Activated T-helper 2 cell treated with anti-CD3 and anti-CD28 coated beads, Interferon-gamma antibody, Interleukin-2, Interleukin-4, amounts not matched to agents 10 μg/mL and 5 μg/mL and 100 μg/mL, durations not matched to agents 14 hours and 24 hours and 36 hours (primary cell): ENCODE data around the gene NXNL1. TPM values are rescaled to one million over a fixed set of nuclear protein-coding genes. Genes with fewer than 3 reads are reported as not detected.

Experiments used
- DNase-seq: peaks from one replicate; pipeline ENCODE4 v3.0.0; 2021; ENCODE audit warnings: low spot score
- H3K27ac Mint-ChIP-seq: one replicate; pipeline ENCODE4 v1.8.0; 2021; ENCODE audit warnings: mixed read lengths
- H3K27me3 Mint-ChIP-seq: one replicate; pipeline ENCODE4 v1.8.0; 2021; ENCODE audit warnings: low read depth, mixed read lengths
- H3K36me3 Mint-ChIP-seq: one replicate; pipeline ENCODE4 v1.8.0; 2021; ENCODE audit warnings: low read depth, mixed read lengths
- H3K4me1 Mint-ChIP-seq: one replicate; pipeline ENCODE4 v1.8.0; 2021; ENCODE audit warnings: low read depth, mixed read lengths
- H3K4me3 Mint-ChIP-seq: one replicate; pipeline ENCODE4 v1.8.0; 2021; ENCODE audit warnings: low read depth, mild to moderate bottlenecking, moderate library complexity, mixed read lengths
- H3K9me3 Mint-ChIP-seq: one replicate; pipeline ENCODE4 v1.8.0; 2021; ENCODE audit warnings: mixed read lengths
- intact Hi-C: fragments of 100-400 bp; cut with micrococcal nuclease; formaldehyde crosslinking; loops from one replicate; pipeline ENCODE4 v1.15.1; 2023
- total RNA-seq: library from RNA; stranded (reverse); gene quantifications from 2 replicates; pipeline ENCODE4 v1.2.3, GENCODE V29; 2022

Gene NXNL1
- total RNA-seq, 1 donor from 2014 or later, result not detected

DNA sequence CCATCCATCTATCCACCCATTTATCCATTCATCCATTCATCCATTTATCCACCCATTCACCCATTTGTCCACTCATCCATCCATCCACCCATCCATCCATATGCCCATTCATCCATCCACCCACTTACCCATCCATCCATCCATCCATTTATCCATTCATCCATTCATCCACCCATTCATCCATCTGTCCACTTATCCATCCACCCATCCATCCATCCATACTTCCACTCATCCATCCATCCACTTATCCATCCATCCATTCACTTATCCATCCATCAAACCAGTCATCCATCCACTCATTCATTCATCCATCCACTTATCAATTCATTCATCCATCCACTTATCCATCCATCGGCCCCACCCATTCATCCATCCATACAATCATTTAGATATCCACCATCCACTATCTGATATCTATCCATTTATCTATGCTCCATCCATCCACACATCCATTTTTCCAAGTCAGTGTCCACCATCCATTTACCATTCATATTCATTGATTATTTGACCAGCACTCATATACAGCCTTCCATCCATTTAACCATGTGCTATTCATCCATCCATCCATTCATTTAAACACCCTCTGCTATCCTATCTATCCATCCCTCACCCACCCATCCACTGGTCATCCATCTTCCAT lies 15.1 kb downstream of the NXNL1 start:
- Mint-ChIP-seq H3K4me1 (peaks cover 9% of the 10 kb centered on the region), H3K36me3 (no peaks in the 10 kb centered on the region), H3K9me3 (peaks cover 4% of the 10 kb centered on the region), H3K27me3 (peaks cover 14% of the 10 kb centered on the region), H3K27ac (no peak overlapping the region), H3K4me3 (no peak overlapping the region)
- intact Hi-C loops, result no loop called here
- no peak for DNase-seq

DNA sequence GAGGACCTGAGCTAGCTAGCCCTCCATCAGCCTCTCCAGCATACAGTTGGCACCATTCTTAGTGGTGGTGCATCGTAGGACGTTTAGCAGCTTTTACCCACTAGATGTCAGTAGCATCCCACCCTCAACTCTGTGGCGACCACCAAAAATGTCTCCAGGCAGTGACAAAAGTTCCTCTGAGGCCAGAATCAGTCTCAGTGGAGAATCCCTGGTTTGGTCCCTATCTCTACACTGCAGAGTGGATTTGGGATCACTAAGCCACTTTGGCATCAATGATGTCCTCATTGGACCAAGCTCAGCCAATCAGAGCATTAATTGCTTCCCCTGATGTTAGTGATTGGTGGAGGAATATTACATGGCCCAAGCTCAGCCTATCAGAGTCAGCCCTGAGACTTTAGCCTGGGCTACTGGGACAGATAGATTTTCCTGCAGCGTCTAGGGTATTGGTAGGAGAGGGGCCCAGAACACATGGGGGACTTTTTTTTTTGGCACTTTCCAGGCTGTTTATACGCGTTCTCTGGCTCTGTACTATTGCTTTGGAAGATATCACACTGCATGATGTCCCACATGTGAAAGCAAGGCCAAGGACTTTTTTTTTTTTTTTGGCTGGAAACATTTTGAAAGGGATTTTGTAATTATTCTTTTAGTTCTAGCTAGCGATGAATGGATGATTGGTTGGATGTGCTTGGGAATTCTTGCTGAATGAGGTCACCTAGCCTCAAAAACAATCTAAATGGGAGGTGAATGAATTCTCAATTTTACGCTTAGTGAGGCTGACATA lies 19.3 kb downstream of the NXNL1 start:
- Mint-ChIP-seq H3K27me3 (no peaks in the 10 kb centered on the region), H3K36me3 (no peaks in the 10 kb centered on the region), H3K4me1 (no peaks in the 10 kb centered on the region), H3K4me3 (no peak overlapping the region), H3K27ac (no peak overlapping the region), H3K9me3 (no peaks in the 10 kb centered on the region)
- no peak for DNase-seq
- intact Hi-C loops, result no loop called here

DNA sequence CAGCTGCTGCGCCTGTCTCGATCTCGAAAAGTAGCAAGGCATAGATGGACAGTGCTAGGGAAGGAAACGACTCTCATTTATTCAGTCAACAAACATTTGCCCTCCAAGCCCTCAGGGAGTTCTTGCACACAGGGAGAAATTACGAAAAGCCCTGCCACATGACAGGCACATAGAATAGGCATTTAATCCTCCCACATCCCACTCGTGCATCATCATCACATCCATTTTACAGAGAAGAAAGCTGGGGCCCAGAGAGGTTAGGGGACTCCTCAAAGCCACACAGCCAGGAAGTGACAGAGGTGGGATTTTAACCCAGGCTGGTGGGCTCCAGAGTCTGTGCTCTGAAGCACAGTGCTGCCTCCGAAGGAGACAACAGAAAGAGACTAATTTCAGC lies 23.9 kb downstream of the NXNL1 start:
- H3K4me3 Mint-ChIP-seq, result no peak overlapping the region
- no peaks in the 10 kb centered on the region for H3K4me1 Mint-ChIP-seq
- H3K27ac Mint-ChIP-seq, result no peak overlapping the region
- intact Hi-C loops, result no loop called here
- H3K27me3 Mint-ChIP-seq, result no peaks in the 10 kb centered on the region
- H3K9me3 Mint-ChIP-seq, result no peaks in the 10 kb centered on the region
- H3K36me3 Mint-ChIP-seq, result no peaks in the 10 kb centered on the region
- no peak for DNase-seq

DNA sequence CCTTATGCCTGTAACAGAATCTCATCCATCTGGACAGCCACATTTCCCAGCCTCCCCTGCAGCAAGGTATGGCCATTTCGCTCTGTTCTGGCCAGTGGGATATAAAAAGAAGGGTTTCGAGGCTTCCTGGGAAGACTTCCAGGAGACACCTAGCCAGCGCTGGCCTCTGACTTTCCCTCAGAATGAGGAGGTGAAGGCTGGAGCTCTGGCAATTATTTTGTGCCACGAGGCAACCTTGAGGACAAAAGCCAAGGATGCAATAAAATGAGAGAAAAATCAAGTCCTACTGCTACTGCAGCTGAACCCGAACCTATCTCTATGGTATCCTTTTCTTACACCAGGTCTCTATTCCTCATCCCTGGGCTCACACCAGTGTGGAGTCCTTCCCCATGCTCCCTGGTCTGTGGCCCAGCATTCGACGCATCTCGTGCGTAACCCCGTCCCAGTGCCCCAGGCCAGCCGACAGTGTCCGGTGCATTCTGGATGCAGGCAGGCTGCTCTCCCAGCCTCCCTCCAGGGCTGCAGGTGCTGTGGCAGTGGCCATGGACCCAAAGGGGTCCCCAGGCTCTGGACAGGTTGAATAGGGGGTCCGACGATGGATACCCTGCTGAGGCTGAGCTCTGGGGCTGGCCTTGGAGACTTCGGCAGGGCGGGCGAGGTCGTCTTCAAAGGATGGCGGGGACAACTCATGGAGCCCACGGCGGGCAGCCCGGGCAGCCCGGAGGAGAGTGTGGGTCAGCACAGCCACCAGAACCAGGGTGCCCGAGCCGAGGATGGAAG lies 24.4 kb downstream of the NXNL1 start:
- no peak for DNase-seq
- no peak overlapping the region for H3K4me3 Mint-ChIP-seq
- H3K9me3 Mint-ChIP-seq, result no peaks in the 10 kb centered on the region
- no peak overlapping the region for H3K27ac Mint-ChIP-seq
- no peaks in the 10 kb centered on the region for H3K27me3 Mint-ChIP-seq
- intact Hi-C loops, result no loop called here
- no peaks in the 10 kb centered on the region for H3K4me1 Mint-ChIP-seq
- H3K36me3 Mint-ChIP-seq, result no peaks in the 10 kb centered on the region

DNA sequence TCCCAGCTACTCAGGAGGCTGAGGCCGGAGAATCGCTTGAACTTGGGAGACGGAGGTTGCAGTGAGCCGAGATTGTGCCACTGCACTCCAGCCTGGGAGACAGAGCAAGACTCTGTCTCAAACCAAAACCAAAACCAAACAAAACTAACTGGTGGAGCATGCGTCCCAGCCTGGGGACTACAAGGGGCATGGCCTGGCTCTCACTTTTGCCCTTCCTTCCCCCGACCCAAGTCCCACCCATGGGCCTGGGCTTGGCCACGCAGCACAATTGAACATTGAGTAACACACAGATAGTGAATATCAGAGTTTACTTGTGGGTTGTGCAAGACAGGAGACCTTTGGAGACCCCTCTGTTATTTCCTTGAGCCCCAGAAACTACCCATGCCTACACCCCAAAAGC lies 25.5 kb downstream of the NXNL1 start:
- Mint-ChIP-seq H3K4me3 (no peak overlapping the region), H3K4me1 (no peaks in the 10 kb centered on the region), H3K27ac (no peak overlapping the region), H3K9me3 (no peaks in the 10 kb centered on the region), H3K36me3 (no peaks in the 10 kb centered on the region), H3K27me3 (no peaks in the 10 kb centered on the region)
- intact Hi-C loops, result no loop called here
- no peak for DNase-seq

- intact Hi-C loops, result no loop called here
- Mint-ChIP-seq H3K9me3 (no peaks in the 10 kb centered on the region), H3K27me3 (no peaks in the 10 kb centered on the region), H3K4me3 (no peak overlapping the region), H3K4me1 (no peaks in the 10 kb centered on the region), H3K27ac (no peak overlapping the region), H3K36me3 (no peaks in the 10 kb centered on the region)
- DNase-seq, result no peak
These were observed 29.3 kb downstream of the NXNL1 start for GRCh38 chr19:17431417-17431816.

- Mint-ChIP-seq H3K4me3 (no peak overlapping the region), H3K27me3 (no peaks in the 10 kb centered on the region), H3K4me1 (no peaks in the 10 kb centered on the region), H3K9me3 (no peaks in the 10 kb centered on the region), H3K27ac (no peak overlapping the region), H3K36me3 (no peaks in the 10 kb centered on the region)
- no peak for DNase-seq
- intact Hi-C loops, result no loop called here
These were observed 31.0 kb downstream of the NXNL1 start for GRCh38 chr19:17429641-17430113.

DNA sequence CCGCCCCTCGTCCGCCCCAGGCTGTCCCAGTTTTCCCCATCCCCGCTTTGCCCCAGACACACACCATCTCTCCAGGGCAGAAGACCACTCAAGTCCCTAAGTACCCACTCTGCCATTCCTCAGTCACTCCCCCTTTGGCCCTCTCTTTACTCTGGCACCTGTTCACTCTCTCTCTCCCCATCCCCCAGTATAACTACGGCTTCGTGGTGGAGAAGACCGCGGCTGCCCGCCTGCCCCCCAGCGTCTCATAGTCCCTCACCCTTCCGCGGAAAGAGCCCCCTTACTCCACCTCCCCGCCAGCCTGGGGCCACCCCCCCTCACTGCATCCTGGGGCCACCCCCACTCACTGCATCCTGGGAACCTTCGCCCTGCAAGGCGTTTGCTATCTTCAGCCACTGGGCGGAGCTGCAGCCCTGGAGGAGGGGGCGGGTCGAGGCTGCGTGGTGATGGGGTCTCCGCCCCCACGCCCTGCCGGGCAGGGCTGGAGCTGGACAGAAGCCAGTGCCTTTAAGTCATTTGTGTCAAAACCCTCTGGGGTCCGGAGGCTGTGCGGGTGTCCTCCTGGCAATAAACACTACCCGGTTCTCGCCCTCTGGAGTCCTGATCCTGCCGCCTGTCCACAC lies 35.9 kb downstream of the NXNL1 start:
- DNase-seq, result peak; percentile 21
- Mint-ChIP-seq H3K27me3 (no peaks in the 10 kb centered on the region), H3K4me1 (peaks cover 6% of the 10 kb centered on the region), H3K36me3 (peaks cover 15% of the 10 kb centered on the region), H3K9me3 (no peaks in the 10 kb centered on the region), H3K4me3 (no peak overlapping the region), H3K27ac (no peak overlapping the region)
- intact Hi-C loops, result no loop called here

GRCh38 chr19:17423429-17424208 lies 37.1 kb downstream of the NXNL1 start:
- no peak for DNase-seq
- Mint-ChIP-seq H3K36me3 (peaks cover 15% of the 10 kb centered on the region), H3K4me1 (peaks cover 12% of the 10 kb centered on the region), H3K9me3 (no peaks in the 10 kb centered on the region), H3K4me3 (no peak overlapping the region), H3K27me3 (no peaks in the 10 kb centered on the region), H3K27ac (no peak overlapping the region)
- intact Hi-C loops, result no loop called here

GRCh38 chr19:17421942-17422341 lies 38.8 kb downstream of the NXNL1 start:
- H3K27me3 Mint-ChIP-seq, result no peaks in the 10 kb centered on the region
- no peak for DNase-seq
- intact Hi-C loops, result no loop called here
- peaks cover 12% of the 10 kb centered on the region for H3K4me1 Mint-ChIP-seq
- peaks cover 21% of the 10 kb centered on the region for H3K36me3 Mint-ChIP-seq
- H3K27ac Mint-ChIP-seq, result no peak overlapping the region
- H3K9me3 Mint-ChIP-seq, result no peaks in the 10 kb centered on the region
- H3K4me3 Mint-ChIP-seq, result no peak overlapping the region

DNA sequence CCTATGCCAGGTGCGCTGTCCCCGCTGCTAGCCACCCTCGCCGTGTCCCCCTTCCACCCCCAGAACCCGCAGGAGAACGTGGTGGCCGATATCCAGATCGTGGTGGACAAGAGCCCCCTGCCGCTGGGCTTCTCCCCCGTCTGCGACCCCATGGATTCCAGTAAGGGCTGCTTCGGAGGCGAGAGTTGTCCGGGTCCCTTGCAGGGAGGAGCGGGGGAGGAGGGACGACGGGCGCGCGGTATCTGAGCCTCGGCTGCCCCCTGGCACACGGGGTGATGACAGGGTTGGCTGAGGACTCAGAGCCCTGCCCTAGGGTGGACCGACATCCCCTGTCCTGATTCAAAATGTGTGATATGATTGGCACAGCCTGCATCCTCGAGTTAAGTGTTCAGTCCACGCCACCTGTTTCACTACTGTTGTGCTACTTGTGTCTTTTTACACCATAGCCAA lies 40.2 kb downstream of the NXNL1 start:
- intact Hi-C loops, result no loop called here
- Mint-ChIP-seq H3K4me3 (peak overlapping the region; percentile 90), H3K36me3 (peaks cover 27% of the 10 kb centered on the region), H3K27me3 (no peaks in the 10 kb centered on the region), H3K27ac (peak overlapping the region; percentile 60), H3K9me3 (no peaks in the 10 kb centered on the region), H3K4me1 (peaks cover 12% of the 10 kb centered on the region)
- peak; percentile 20 for DNase-seq
